Measurements from ENCODE around the gene MEGF8. TPM values are rescaled to one million over a fixed set of nuclear protein-coding genes. Genes with fewer than 3 reads are reported as not detected.

MEGF8 gene
- total and polyA plus RNA-seq, 12 donors, result 10.2 to 44.6 (median 40.2) TPM

DNA sequence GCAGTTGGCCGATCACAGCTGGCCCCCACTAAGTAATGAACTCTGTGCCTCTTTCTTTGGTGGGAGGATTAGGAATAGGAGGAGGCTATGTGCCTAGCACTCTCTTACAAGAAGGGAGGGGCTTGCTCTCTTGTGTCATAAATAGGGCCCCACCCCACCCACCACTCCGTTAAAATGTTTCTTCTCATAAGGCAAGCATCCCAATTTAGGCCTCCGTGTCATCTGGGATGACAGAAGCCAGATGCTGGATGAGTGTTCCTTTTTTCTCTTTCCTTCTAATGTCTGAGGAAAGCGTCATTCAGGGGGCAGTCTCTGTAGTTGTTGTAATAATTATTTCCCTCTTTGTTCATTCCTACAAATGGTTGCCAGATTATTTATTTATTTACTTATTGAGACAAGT is 101.9 kb downstream of the MEGF8 start, which contains the start of gene LIPE:
Gene LIPE (minus strand): TSS at position 76 of the 400 bp plus-strand sequence. CDS start 239 bp downstream, outside the sequence.
- H3K4me1 ChIP-seq, result peaks cover 3 to 50% (median 22%) of the 10 kb centered on the region in 9 donors
- intact Hi-C loops (cut with DNase I), result no loop called here
- TF ChIP-seq, protein P1, sequence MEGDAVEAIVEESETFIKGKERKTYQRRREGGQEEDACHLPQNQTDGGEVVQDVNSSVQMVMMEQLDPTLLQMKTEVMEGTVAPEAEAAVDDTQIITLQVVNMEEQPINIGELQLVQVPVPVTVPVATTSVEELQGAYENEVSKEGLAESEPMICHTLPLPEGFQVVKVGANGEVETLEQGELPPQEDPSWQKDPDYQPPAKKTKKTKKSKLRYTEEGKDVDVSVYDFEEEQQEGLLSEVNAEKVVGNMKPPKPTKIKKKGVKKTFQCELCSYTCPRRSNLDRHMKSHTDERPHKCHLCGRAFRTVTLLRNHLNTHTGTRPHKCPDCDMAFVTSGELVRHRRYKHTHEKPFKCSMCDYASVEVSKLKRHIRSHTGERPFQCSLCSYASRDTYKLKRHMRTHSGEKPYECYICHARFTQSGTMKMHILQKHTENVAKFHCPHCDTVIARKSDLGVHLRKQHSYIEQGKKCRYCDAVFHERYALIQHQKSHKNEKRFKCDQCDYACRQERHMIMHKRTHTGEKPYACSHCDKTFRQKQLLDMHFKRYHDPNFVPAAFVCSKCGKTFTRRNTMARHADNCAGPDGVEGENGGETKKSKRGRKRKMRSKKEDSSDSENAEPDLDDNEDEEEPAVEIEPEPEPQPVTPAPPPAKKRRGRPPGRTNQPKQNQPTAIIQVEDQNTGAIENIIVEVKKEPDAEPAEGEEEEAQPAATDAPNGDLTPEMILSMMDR (IDR thresholded peaks at IDR 0.05), result no peak
- peak within 1 kb of the TSS in 6 of 10 donors; percentile 4 to 44 (median 28) for H3K27ac ChIP-seq
- WGBS, 2 donors, result 43 to 49% methylated on average over 4 of the region's 4 CpGs
- no peak within 1 kb of the TSS for H3K4me3 ChIP-seq
- no peak for ATAC-seq
- no peaks in the 10 kb centered on the region for H3K36me3 ChIP-seq
- H3K9me3 ChIP-seq, result no peaks in the 10 kb centered on the region
- DNase-seq, result no peak
- peaks cover 0 to 16% (median 0%) of the 10 kb centered on the region in 7 donors for H3K27me3 ChIP-seq

Small RNA genes within 50 kb of the gene (microRNA-seq; reads per million reads assigned to microRNA genes)
- gene MIR8077, result 0 reads per million in 2 donors

Other genes starting within 250 kb of the MEGF8 start
- 10 to 100 TPM in 2 of 10 donors, 1 to 10 TPM in 8; 5.0 to 11.1 (median 8.1) TPM for gene ZNF574, start 249.5 kb upstream of the MEGF8 start, total RNA-seq
- 1 to 10 TPM; 3.4 to 5.8 TPM for gene ZNF574, start 249.5 kb upstream of the MEGF8 start, polyA plus RNA-seq
- 1 to 10 TPM in 1 of 10 donors, under 1 TPM in 9; 0.51 to 3.8 (median 0.70) TPM for gene POU2F2, start 193.2 kb upstream of the MEGF8 start, total RNA-seq
- under 1 TPM; 0.28 to 0.37 TPM for gene POU2F2, start 193.2 kb upstream of the MEGF8 start, polyA plus RNA-seq
- gene DEDD2, start 108.0 kb upstream of the MEGF8 start, total RNA-seq, result 10 to 100 TPM in 9 of 10 donors, 1 to 10 TPM in 1; 9.8 to 20.5 (median 12.2) TPM
- gene DEDD2, start 108.0 kb upstream of the MEGF8 start, polyA plus RNA-seq, result 10 to 100 TPM; 12.9 to 15.2 TPM
- 1 to 10 TPM; 3.2 to 7.0 (median 5.4) TPM for gene ZNF526, start 105.3 kb upstream of the MEGF8 start, total RNA-seq
- gene ZNF526, start 105.3 kb upstream of the MEGF8 start, polyA plus RNA-seq, result 1 to 10 TPM; 3.2 to 3.4 TPM
- gene GSK3A, start 83.0 kb upstream of the MEGF8 start, total RNA-seq, result 10 to 100 TPM; 31.9 to 46.1 (median 36.4) TPM
- gene GSK3A, start 83.0 kb upstream of the MEGF8 start, polyA plus RNA-seq, result 10 to 100 TPM; 31.2 to 51.0 TPM
- 10 to 100 TPM; 29.8 to 40.2 (median 32.9) TPM for gene ERF, start 70.5 kb upstream of the MEGF8 start, total RNA-seq
- 10 to 100 TPM; 31.8 to 49.0 TPM for gene ERF, start 70.5 kb upstream of the MEGF8 start, polyA plus RNA-seq
- gene CIC, start 56.4 kb upstream of the MEGF8 start, total RNA-seq, result 10 to 100 TPM; 27.9 to 42.0 (median 32.0) TPM
- 10 to 100 TPM; 17.6 to 39.8 TPM for gene CIC, start 56.4 kb upstream of the MEGF8 start, polyA plus RNA-seq
- under 1 TPM in 4 of 10 donors, not detected in 6; 0.16 to 0.21 (median 0.19) TPM for gene PRR19, start 23.5 kb upstream of the MEGF8 start, total RNA-seq
- under 1 TPM in 1 of 2 donors, not detected in 1; 0.16 TPM for gene PRR19, start 23.5 kb upstream of the MEGF8 start, polyA plus RNA-seq
- gene PAFAH1B3, start 23.0 kb upstream of the MEGF8 start, total RNA-seq, result 1 to 10 TPM; 1.2 to 5.9 (median 2.6) TPM
- gene PAFAH1B3, start 23.0 kb upstream of the MEGF8 start, polyA plus RNA-seq, result 10 to 100 TPM in 1 of 2 donors, 1 to 10 TPM in 1; 5.0 to 10.4 TPM
- gene TMEM145, start 12.3 kb upstream of the MEGF8 start, total RNA-seq, result 1 to 10 TPM in 1 of 10 donors, under 1 TPM in 4, not detected in 5; 0.15 to 1.0 (median 0.49) TPM
- gene TMEM145, start 12.3 kb upstream of the MEGF8 start, polyA plus RNA-seq, result 1 to 10 TPM in 1 of 2 donors, under 1 TPM in 1; 0.32 to 1.0 TPM
- gene CNFN, start 64.7 kb downstream of the MEGF8 start, total RNA-seq, result 1 to 10 TPM in 1 of 10 donors, under 1 TPM in 4, not detected in 5; 0.51 to 1.3 (median 0.81) TPM
- gene CNFN, start 64.7 kb downstream of the MEGF8 start, polyA plus RNA-seq, result 1 to 10 TPM; 1.6 to 7.2 TPM
- 100 to 1,000 TPM in 1 of 10 donors, 10 to 100 TPM in 9; 39.4 to 109 (median 53.8) TPM for gene LIPE, start 101.8 kb downstream of the MEGF8 start, total RNA-seq
- 10 to 100 TPM; 60.6 to 80.7 TPM for gene LIPE, start 101.8 kb downstream of the MEGF8 start, polyA plus RNA-seq
- gene CXCL17, start 117.3 kb downstream of the MEGF8 start, total RNA-seq, result not detected
- gene CXCL17, start 117.3 kb downstream of the MEGF8 start, polyA plus RNA-seq, result under 1 TPM in 1 of 2 donors, not detected in 1; 0.03 TPM
- gene CEACAM1, start 202.8 kb downstream of the MEGF8 start, total RNA-seq, result 1 to 10 TPM; 1.2 to 7.2 (median 2.4) TPM
- gene CEACAM1, start 202.8 kb downstream of the MEGF8 start, polyA plus RNA-seq, result 1 to 10 TPM; 1.9 to 7.8 TPM